ENCODE measurements around the gene EIF4G2.
"Not testable (repeated sequence)": the region's sequence is repeated elsewhere in the genome, so short reads cannot be mapped to it uniquely, and the experiment has no call there.

Gene EIF4G2

GRCh38 chr11:10808553-10809372, at the start of gene EIF4G2:
Gene EIF4G2 (minus strand): TSS chr11:10808926.
- DNase-seq (ENCODE audit: low read depth), result peak; percentile 98

- peak; percentile 92 for DNase-seq (ENCODE audit: low read depth)
These were observed 49.1 kb upstream of the EIF4G2 start, which contains the start of gene ZBED5 for GRCh38 chr11:10857709-10858438. Gene ZBED5 (minus strand): TSS chr11:10858053. CDS start chr11:10854945, 3,108 bp downstream.

GRCh38 chr11:10857459-10857708, 48.7 kb upstream of the EIF4G2 start:
- no peak for DNase-seq (ENCODE audit: low read depth)

GRCh38 chr11:10856689-10857458, 48.1 kb upstream of the EIF4G2 start:
- no peak for DNase-seq (ENCODE audit: low read depth)

- DNase-seq (ENCODE audit: low read depth), result no peak
These were observed 46.6 kb upstream of the EIF4G2 start for GRCh38 chr11:10855295-10855694.

GRCh38 chr11:10847960-10848860, 39.5 kb upstream of the EIF4G2 start:
- no peak for DNase-seq (ENCODE audit: low read depth)

GRCh38 chr11:10846660-10847059, 37.9 kb upstream of the EIF4G2 start:
- DNase-seq (ENCODE audit: low read depth), result no peak

- no peak for DNase-seq (ENCODE audit: low read depth)
These were observed 36.9 kb upstream of the EIF4G2 start for GRCh38 chr11:10845589-10845988.

GRCh38 chr11:10844796-10845195, 36.1 kb upstream of the EIF4G2 start:
- DNase-seq (ENCODE audit: low read depth), result no peak

- no peak for DNase-seq (ENCODE audit: low read depth)
These were observed 35.6 kb upstream of the EIF4G2 start for GRCh38 chr11:10844356-10844755.

- no peak for DNase-seq (ENCODE audit: low read depth)
These were observed 30.2 kb upstream of the EIF4G2 start for GRCh38 chr11:10838881-10839280.

GRCh38 chr11:10838083-10838482, 29.4 kb upstream of the EIF4G2 start:
- DNase-seq (ENCODE audit: low read depth), result no peak

GRCh38 chr11:10836884-10837283, 28.2 kb upstream of the EIF4G2 start:
- DNase-seq (ENCODE audit: low read depth), result not testable (repeated sequence)

- no peak for DNase-seq (ENCODE audit: low read depth)
These were observed 20.4 kb upstream of the EIF4G2 start for GRCh38 chr11:10829139-10829538.

GRCh38 chr11:10828402-10828801, 19.7 kb upstream of the EIF4G2 start:
- no peak for DNase-seq (ENCODE audit: low read depth)

- no peak for DNase-seq (ENCODE audit: low read depth)
These were observed 16.2 kb upstream of the EIF4G2 start for GRCh38 chr11:10824888-10825287.

GRCh38 chr11:10823152-10823579, 14.4 kb upstream of the EIF4G2 start:
- no peak for DNase-seq (ENCODE audit: low read depth)

- not testable (repeated sequence) for DNase-seq (ENCODE audit: low read depth)
These were observed 13.8 kb upstream of the EIF4G2 start for GRCh38 chr11:10822491-10822890.

- DNase-seq (ENCODE audit: low read depth), result no peak
These were observed 9.9 kb upstream of the EIF4G2 start for GRCh38 chr11:10818594-10818993.

GRCh38 chr11:10813945-10814344, 5.2 kb upstream of the EIF4G2 start:
- DNase-seq (ENCODE audit: low read depth), result no peak

- DNase-seq (ENCODE audit: low read depth), result peak; percentile 22
These were observed 841 bp upstream of the EIF4G2 start for GRCh38 chr11:10809373-10810160.

All from stimulated activated CD4-positive, alpha-beta T cell treated with anti-CD3 and anti-CD28 coated beads, Interleukin-2, amount 100 ng/mL, for 4 hours (primary cell).